ENCODE results near the gene AAK1.

Gene AAK1

DNA sequence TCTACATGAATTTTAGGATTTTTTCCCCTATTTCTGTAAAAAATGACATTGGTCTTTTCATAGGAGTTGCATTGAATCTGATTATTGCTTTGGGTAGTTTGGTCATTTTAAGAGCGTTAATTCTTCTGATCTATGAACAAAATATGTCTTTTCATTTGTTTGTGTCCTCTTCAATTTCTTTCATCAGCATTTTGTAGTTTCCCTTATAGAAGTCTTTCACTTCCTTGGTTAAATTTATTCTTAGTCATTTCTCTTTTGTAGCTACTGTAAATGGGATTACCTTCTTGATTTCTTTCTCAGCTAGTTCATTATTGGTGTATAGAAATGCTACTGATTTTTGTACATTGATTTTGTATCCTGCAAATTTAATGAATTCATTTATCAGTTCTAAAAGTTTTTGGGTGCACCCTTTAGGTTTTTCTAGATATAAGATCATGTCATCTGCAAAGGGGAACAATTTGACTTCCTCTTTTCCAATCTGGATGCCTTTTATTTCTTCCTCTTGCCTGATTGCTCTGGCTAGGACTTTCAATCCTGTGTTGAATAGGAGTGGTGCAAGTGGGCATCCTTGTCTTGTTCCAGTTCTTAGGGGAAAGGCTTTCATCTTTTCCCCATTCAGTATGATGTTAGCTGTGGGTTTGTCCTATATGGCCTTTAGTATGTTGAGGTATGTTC, 36.6 kb upstream of the AAK1 start:
- TF ChIP-seq EZH2 (IDR thresholded peaks at IDR 0.05; ENCODE audit: borderline replicate concordance, low read depth, low read length, severe bottlenecking): no peak
- TF ChIP-seq, protein P1, sequence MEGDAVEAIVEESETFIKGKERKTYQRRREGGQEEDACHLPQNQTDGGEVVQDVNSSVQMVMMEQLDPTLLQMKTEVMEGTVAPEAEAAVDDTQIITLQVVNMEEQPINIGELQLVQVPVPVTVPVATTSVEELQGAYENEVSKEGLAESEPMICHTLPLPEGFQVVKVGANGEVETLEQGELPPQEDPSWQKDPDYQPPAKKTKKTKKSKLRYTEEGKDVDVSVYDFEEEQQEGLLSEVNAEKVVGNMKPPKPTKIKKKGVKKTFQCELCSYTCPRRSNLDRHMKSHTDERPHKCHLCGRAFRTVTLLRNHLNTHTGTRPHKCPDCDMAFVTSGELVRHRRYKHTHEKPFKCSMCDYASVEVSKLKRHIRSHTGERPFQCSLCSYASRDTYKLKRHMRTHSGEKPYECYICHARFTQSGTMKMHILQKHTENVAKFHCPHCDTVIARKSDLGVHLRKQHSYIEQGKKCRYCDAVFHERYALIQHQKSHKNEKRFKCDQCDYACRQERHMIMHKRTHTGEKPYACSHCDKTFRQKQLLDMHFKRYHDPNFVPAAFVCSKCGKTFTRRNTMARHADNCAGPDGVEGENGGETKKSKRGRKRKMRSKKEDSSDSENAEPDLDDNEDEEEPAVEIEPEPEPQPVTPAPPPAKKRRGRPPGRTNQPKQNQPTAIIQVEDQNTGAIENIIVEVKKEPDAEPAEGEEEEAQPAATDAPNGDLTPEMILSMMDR (IDR thresholded peaks at IDR 0.05; ENCODE audit: borderline replicate concordance, extremely low read depth, low read length, poor library complexity, severe bottlenecking): no peak
- Histone ChIP-seq H2AFZ (ENCODE audit: low read depth, low read length) (no peak overlapping the region), H3K4me1 (ENCODE audit: insufficient read depth, low read length) (peaks cover 33% of the 10 kb centered on the region), H3K4me3 (ENCODE audit: low read depth in 1 of 2, low read length in 2 of 2) (no peak overlapping the region), H3K4me2 (ENCODE audit: insufficient read depth, low read length) (no peak overlapping the region), H3K27me3 (ENCODE audit: insufficient read depth, low read length, poor library complexity) (no peaks in the 10 kb centered on the region), H3K36me3 (ENCODE audit: insufficient read depth, low read length) (no peaks in the 10 kb centered on the region), H3K9ac (ENCODE audit: low read depth, low read length) (no peak overlapping the region), H4K20me1 (ENCODE audit: insufficient read depth, low read length) (no peaks in the 10 kb centered on the region), H3K27ac (ENCODE audit: low read length) (no peak overlapping the region), H3K79me2 (ENCODE audit: insufficient read depth, low read length) (no peaks in the 10 kb centered on the region), H3K9me3 (ENCODE audit: insufficient read depth, low read length, severe bottlenecking) (no peaks in the 10 kb centered on the region)
- DNase-seq: no peak
- no peak for ATAC-seq (ENCODE audit: insufficient read depth, low read depth)

DNA sequence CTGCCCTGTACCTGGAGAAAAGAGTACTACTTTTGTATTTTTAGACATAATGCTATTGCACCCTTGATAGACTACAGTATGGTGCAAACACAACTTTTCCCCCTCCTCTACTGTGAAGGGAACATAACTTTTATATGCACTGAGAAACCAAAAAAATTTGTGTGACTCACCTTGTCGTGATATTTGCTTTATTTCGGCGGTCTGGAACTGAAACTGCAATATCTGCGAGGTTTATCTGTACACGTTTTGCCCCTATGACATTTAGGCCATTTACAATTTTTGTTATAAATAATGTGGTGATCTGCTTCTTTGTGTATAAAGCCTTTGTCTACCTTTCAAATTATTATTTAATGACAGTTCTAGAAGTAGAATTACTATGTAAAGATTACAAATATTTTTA, 34.4 kb upstream of the AAK1 start:
- no peak overlapping the region for H3K4me2 ChIP-seq (ENCODE audit: insufficient read depth, low read length)
- no peak overlapping the region for H3K27ac ChIP-seq (ENCODE audit: low read length)
- no peaks in the 10 kb centered on the region for H3K79me2 ChIP-seq (ENCODE audit: insufficient read depth, low read length)
- H3K4me1 ChIP-seq (ENCODE audit: insufficient read depth, low read length): peaks cover 17% of the 10 kb centered on the region
- H4K20me1 ChIP-seq (ENCODE audit: insufficient read depth, low read length): no peaks in the 10 kb centered on the region
- TF ChIP-seq, protein P1 (IDR thresholded peaks at IDR 0.05; ENCODE audit: borderline replicate concordance, extremely low read depth, low read length, poor library complexity, severe bottlenecking): no peak
- no peak for TF ChIP-seq EZH2 (IDR thresholded peaks at IDR 0.05; ENCODE audit: borderline replicate concordance, low read depth, low read length, severe bottlenecking)
- no peak overlapping the region for H3K4me3 ChIP-seq (ENCODE audit: low read depth in 1 of 2, low read length in 2 of 2)
- H3K9ac ChIP-seq (ENCODE audit: low read depth, low read length): no peak overlapping the region
- H3K9me3 ChIP-seq (ENCODE audit: insufficient read depth, low read length, severe bottlenecking): no peaks in the 10 kb centered on the region
- H3K36me3 ChIP-seq (ENCODE audit: insufficient read depth, low read length): no peaks in the 10 kb centered on the region
- no peak for ATAC-seq (ENCODE audit: insufficient read depth, low read depth)
- H2AFZ ChIP-seq (ENCODE audit: low read depth, low read length): no peak overlapping the region
- DNase-seq: no peak
- H3K27me3 ChIP-seq (ENCODE audit: insufficient read depth, low read length, poor library complexity): no peaks in the 10 kb centered on the region

DNA sequence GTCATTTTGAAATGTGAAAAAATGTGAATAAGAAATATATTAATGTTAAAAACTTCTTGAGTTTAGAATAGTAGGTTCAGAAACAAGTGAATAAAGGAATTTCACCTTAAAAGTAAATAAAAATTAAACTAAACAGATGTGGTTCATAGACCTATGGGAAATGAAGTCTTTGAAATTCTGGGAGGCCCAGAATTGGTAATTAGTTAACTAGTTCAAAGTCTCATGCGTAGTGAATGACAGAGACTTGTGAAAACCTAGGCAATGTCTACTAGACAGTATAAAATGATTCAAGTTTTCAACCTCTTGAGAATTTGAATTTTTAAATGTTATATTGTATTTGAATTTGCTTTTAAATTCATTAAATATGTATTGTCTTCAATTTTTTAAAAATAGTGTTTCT, 32.6 kb upstream of the AAK1 start:
- no peak overlapping the region for H3K4me3 ChIP-seq (ENCODE audit: low read depth in 1 of 2, low read length in 2 of 2)
- no peak overlapping the region for H2AFZ ChIP-seq (ENCODE audit: low read depth, low read length)
- H3K4me2 ChIP-seq (ENCODE audit: insufficient read depth, low read length): no peak overlapping the region

More for the DNA sequence above, 32.6 kb upstream of the AAK1 start:
- Histone ChIP-seq H3K27ac (ENCODE audit: low read length) (no peak overlapping the region), H3K4me1 (ENCODE audit: insufficient read depth, low read length) (peaks cover 3% of the 10 kb centered on the region; the same call in 1 of the 2 replicates), H3K79me2 (ENCODE audit: insufficient read depth, low read length) (no peaks in the 10 kb centered on the region), H3K27me3 (ENCODE audit: insufficient read depth, low read length, poor library complexity) (no peaks in the 10 kb centered on the region), H3K9ac (ENCODE audit: low read depth, low read length) (no peak overlapping the region), H3K36me3 (ENCODE audit: insufficient read depth, low read length) (no peaks in the 10 kb centered on the region), H4K20me1 (ENCODE audit: insufficient read depth, low read length) (no peaks in the 10 kb centered on the region), H3K9me3 (ENCODE audit: insufficient read depth, low read length, severe bottlenecking) (peaks cover 3% of the 10 kb centered on the region)
- ATAC-seq (ENCODE audit: insufficient read depth, low read depth) (no peak), DNase-seq (no peak)
- TF ChIP-seq, protein P1 (IDR thresholded peaks at IDR 0.05; ENCODE audit: borderline replicate concordance, extremely low read depth, low read length, poor library complexity, severe bottlenecking): no peak
- TF ChIP-seq EZH2 (IDR thresholded peaks at IDR 0.05; ENCODE audit: borderline replicate concordance, low read depth, low read length, severe bottlenecking): no peak
